Activated naive CD8-positive, alpha-beta T cell treated with anti-CD3 and anti-CD28 coated beads, Interleukin-2, amount 50 U/mL, for 24 hours (primary cell): ENCODE data around the gene SMARCAL1.

Experiments
- ATAC-seq: fragments of 150-1000 bp; cut with Tn5 transposase; one replicate; pipeline ENCODE4 v1.10.0; 2021
- DNase-seq: peaks from one replicate; pipeline ENCODE4 v3.0.0; 2021
- H3K27ac Mint-ChIP-seq: one replicate; pipeline ENCODE4 v1.8.0; 2021; ENCODE audit warnings: mild to moderate bottlenecking, mixed read lengths
- H3K27me3 Mint-ChIP-seq: one replicate; pipeline ENCODE4 v1.8.0; 2021; ENCODE audit warnings: mixed read lengths
- H3K36me3 Mint-ChIP-seq: one replicate; pipeline ENCODE4 v1.8.0; 2021; ENCODE audit warnings: low read depth, mixed read lengths
- H3K4me1 Mint-ChIP-seq: one replicate; pipeline ENCODE4 v1.8.0; 2021; ENCODE audit warnings: mixed read lengths
- H3K4me3 Mint-ChIP-seq: one replicate; pipeline ENCODE4 v1.8.0; 2021; ENCODE audit warnings: mild to moderate bottlenecking, moderate library complexity, mixed read lengths
- H3K9me3 Mint-ChIP-seq: one replicate; pipeline ENCODE4 v1.8.0; 2021; ENCODE audit warnings: mixed read lengths

SMARCAL1 gene

DNA sequence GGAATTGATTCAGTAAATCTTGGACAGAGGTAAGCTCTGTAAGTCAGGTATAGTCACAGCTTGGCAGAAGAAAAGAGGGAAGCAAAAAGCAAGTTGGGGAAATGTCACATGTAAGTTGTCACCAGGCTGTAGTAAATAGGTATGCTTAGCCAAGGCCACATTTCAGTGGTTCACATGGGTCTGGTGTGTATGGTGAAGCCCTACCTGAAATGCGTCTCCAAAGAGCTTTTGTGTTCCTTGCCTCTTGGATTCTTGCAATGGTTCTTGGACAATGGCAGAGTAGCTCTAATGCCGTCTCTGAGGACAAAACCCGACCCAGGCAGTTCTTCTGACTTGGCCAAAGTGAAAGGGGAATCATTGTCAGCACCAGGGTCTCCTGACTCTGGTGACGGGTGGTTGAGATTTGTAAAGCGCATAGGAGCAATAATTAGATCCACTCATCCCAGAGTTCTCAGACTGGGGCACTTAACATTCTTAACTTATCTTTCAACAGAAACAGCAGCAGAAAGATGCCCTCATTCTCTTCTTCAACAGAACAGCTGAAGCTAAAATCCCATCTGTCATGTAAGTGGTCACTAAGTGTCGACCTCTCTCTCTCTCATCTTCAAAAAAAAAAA, 51.9 kb downstream of the SMARCAL1 start:
- H3K36me3 Mint-ChIP-seq: peaks cover 9% of the 10 kb centered on the region

DNA sequence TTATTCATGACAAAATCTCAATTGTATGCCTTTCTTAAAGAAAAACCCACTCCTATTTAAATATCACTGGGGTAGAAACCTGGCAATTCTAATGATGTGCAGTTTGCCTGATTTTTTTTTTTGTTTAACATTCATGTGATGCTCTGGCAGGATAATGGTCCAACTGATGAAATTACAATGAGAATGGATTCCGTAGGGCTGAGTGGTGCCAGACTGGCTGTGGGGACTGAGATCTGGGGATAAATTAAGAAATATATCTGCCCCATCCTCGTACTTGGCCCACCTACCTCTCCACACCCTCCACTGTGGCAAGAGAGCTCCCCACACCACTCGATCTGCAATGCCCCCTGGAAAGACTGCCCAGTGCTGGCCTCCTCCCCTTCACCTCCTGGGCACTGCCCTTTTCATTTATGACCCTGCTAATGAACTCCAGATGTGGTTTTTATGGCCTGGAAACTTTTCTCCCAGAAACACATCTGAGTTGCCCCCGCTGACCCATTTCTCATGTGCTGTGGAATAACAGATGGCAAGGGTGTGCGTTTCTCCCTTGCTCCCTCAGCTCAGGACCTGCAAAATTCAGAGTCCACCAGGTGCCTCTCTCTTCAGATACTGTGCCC, 53.4 kb downstream of the SMARCAL1 start:
- Mint-ChIP-seq H3K9me3 (no peaks in the 10 kb centered on the region), H3K4me1 (no peaks in the 10 kb centered on the region), H3K36me3 (peaks cover 9% of the 10 kb centered on the region), H3K27me3 (no peaks in the 10 kb centered on the region), H3K4me3 (no peak overlapping the region), H3K27ac (no peak overlapping the region)
- ATAC-seq: no peak
- no peak for DNase-seq

More for the DNA sequence above, 51.9 kb downstream of the SMARCAL1 start:
- Mint-ChIP-seq H3K27me3 (no peaks in the 10 kb centered on the region), H3K9me3 (no peaks in the 10 kb centered on the region), H3K27ac (no peak overlapping the region), H3K4me3 (no peak overlapping the region), H3K4me1 (no peaks in the 10 kb centered on the region)
- ATAC-seq (no peak), DNase-seq (no peak)

DNA sequence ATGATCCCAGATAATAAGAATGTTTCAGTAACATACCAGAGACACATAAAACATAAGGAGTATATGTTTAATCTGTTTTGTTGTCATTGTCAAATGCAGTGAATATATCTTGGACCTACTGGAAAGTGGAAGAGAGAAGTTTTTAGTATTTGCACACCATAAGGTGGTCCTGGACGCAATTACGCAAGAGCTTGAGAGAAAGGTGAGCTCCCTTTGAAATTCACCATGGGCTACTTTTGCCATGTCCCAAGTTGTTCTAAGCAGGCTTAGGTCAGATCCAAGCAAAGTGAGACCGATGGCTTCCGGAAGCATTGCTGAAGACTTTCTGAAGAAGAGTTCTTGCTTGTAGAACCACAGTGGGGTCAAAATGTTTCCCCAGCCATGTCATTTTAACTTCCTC, 55.6 kb downstream of the SMARCAL1 start:
- no peak overlapping the region for H3K27ac Mint-ChIP-seq
- DNase-seq (no peak), ATAC-seq (no peak)
- no peaks in the 10 kb centered on the region for H3K9me3 Mint-ChIP-seq
- H3K36me3 Mint-ChIP-seq: peaks cover 11% of the 10 kb centered on the region
- H3K4me1 Mint-ChIP-seq: no peaks in the 10 kb centered on the region
- H3K27me3 Mint-ChIP-seq: no peaks in the 10 kb centered on the region
- H3K4me3 Mint-ChIP-seq: no peak overlapping the region

DNA sequence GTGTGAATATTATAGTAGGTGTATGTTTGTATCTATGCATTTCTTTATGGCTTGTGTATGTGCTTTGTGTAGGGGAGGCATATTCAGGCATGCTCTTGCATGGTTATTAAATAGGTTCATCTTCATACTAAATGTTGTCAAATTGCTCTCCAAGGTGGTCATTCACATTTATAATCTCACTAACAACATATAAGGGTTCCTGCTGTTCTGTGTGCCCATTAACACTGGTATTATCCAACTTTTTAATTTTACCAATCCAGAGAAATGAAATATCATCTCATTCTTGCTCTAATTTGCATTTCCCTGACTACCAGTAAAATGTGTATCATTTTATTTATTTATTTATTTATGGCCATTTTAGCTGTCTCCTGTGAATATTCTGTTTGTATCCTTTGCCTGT, 57.4 kb downstream of the SMARCAL1 start:
- Mint-ChIP-seq H3K27ac (no peak overlapping the region), H3K36me3 (peaks cover 7% of the 10 kb centered on the region), H3K27me3 (no peaks in the 10 kb centered on the region), H3K4me1 (peaks cover 1% of the 10 kb centered on the region), H3K9me3 (no peaks in the 10 kb centered on the region), H3K4me3 (no peak overlapping the region)
- ATAC-seq (no peak), DNase-seq (no peak)

DNA sequence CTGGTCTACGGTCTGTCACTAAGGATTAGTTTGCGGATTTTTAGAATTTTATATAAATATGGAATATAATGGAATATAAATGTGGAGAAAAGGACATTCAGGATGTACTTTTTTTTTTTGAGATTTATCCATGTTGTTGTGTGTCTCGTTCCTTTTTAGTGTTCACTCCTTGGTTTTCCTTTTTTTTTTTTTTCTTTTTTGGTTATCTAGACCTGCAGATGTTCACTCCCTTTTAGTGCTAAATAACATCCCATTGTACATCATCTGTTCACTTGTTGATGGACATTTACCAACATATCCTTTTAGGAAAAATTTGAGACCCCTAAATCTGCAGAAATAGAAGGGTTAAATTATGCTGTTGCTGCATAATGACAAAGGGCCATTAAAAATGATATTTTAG, 60.9 kb downstream of the SMARCAL1 start:
- no peak overlapping the region for H3K4me3 Mint-ChIP-seq
- no peaks in the 10 kb centered on the region for H3K9me3 Mint-ChIP-seq
- peaks cover 27% of the 10 kb centered on the region for H3K4me1 Mint-ChIP-seq
- H3K36me3 Mint-ChIP-seq: peaks cover 17% of the 10 kb centered on the region
- H3K27me3 Mint-ChIP-seq: no peaks in the 10 kb centered on the region
- ATAC-seq (no peak), DNase-seq (no peak)
- no peak overlapping the region for H3K27ac Mint-ChIP-seq

DNA sequence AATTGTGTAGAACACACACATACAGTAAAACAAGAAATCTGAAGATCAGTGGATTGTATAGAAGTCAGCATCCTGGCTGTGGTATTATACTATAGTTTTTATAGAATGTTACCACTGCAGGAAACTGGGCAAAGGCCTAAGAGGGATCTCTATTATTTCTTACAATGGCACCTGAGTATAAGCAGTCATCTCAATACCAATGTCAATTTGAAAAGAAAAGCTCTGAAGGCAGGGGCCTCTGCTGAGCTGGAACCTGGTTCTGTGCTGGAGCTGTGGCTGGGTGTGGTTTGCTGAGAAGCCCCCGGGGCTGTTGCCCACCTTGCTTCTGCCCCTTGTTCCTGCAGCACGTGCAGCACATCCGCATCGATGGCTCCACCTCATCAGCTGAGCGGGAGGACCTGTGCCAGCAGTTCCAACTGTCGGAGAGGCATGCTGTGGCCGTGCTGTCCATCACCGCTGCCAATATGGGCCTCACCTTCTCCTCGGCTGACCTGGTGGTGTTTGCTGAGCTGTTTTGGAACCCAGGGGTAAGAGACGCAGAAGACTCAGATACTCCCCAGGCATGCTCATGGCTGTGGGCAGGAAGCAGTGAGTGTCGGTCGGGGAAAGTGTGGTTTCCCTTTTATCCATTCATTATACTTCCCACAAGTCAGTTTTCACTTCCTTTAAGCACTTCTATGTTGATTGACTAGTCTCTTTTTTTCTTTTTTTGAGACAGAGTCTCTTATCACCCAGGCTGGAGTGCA, 62.8 kb downstream of the SMARCAL1 start:
- peak overlapping the region; percentile 75 for H3K27ac Mint-ChIP-seq
- DNase-seq (peak; percentile 45), ATAC-seq (peak; percentile 83)
- peak overlapping the region; percentile 53 for H3K4me3 Mint-ChIP-seq
- peaks cover 31% of the 10 kb centered on the region for H3K4me1 Mint-ChIP-seq
- no peaks in the 10 kb centered on the region for H3K9me3 Mint-ChIP-seq
- peaks cover 17% of the 10 kb centered on the region for H3K36me3 Mint-ChIP-seq
- no peaks in the 10 kb centered on the region for H3K27me3 Mint-ChIP-seq

DNA sequence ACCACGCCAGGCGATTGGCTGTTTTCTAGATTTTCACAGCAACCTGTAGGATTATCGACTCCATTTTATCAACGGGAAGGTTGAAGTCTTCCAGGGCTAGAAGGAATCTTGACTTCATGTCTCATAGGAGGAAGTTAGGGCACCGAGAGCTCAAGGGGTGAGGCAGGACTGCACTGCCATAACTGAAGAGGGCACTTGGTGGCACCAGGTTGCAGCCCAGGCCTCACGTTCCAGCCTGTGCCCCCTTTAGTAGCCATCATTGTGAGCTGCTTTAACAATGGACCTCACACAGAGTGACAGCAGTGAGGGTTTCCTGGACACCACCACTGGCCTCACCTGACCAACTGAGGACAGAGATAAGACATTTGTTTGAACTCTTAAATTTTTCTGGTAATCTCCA, 63.5 kb downstream of the SMARCAL1 start:
- H3K4me1 Mint-ChIP-seq: peaks cover 31% of the 10 kb centered on the region
- peak overlapping the region; percentile 75 for H3K27ac Mint-ChIP-seq
- no peaks in the 10 kb centered on the region for H3K9me3 Mint-ChIP-seq
- no peaks in the 10 kb centered on the region for H3K27me3 Mint-ChIP-seq
- H3K4me3 Mint-ChIP-seq: peak overlapping the region; percentile 53
- ATAC-seq (no peak), DNase-seq (no peak)
- peaks cover 21% of the 10 kb centered on the region for H3K36me3 Mint-ChIP-seq

DNA sequence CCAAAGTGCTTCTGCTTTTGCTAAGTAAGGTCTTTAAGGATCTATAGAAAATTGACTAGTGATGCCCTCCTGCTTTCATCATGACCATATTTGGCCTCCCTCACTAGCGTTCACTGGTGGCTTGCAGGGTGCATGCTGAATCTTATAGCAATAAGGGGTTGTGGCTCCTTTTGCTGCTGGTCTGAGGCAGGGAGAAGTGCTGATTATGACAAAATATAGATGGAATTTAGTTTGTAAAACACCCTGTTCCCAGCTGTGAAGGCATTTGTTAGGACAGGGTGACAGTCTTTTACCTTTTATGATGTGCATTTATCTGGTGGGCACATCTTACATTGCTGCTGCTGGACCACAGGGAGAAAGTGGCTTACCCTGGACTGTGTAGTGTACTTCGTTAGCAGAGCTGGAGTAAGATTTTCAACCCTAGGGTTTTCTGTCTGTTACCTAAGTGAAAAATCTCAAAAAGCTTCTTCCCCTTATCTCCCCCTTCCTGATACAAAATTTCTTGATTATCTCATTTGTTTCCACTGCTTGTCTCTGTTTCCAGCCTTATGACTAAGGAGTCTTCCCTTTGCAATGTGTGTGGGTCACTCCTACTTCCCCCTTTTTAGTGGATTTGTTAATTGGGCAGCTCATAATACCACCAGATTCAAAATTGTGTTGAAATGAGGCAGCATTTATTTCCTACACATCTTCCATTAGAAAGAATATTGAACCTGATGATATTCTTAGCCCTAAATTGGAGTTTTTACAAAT, 65.2 kb downstream of the SMARCAL1 start:
- DNase-seq (no peak), ATAC-seq (no peak)
- no peaks in the 10 kb centered on the region for H3K27me3 Mint-ChIP-seq
- H3K4me1 Mint-ChIP-seq: peaks cover 31% of the 10 kb centered on the region
- H3K4me3 Mint-ChIP-seq: no peak overlapping the region
- H3K36me3 Mint-ChIP-seq: peaks cover 22% of the 10 kb centered on the region
- H3K27ac Mint-ChIP-seq: peak overlapping the region; percentile 68
- H3K9me3 Mint-ChIP-seq: no peaks in the 10 kb centered on the region

DNA sequence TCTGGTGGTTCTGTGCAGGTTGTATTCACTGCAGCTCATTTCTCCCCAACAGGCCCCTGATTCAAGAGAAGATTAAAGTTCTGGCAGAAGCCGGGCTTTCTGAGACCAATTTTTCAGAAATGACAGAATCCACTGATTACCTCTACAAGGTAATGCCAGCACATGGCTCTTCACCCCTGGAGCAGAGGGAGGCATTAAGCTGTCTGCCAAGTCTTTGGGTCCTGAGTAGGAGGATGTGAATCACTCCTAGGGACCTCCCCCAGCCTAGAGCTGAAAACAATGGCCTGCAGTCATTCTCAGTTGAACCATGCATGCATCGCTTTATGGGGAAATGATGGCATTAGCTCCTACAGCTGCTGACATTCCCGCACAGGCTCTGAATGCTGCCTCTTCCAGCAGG, 65.9 kb downstream of the SMARCAL1 start:
- DNase-seq: peak; percentile 41
- H3K36me3 Mint-ChIP-seq: peaks cover 24% of the 10 kb centered on the region

DNA sequence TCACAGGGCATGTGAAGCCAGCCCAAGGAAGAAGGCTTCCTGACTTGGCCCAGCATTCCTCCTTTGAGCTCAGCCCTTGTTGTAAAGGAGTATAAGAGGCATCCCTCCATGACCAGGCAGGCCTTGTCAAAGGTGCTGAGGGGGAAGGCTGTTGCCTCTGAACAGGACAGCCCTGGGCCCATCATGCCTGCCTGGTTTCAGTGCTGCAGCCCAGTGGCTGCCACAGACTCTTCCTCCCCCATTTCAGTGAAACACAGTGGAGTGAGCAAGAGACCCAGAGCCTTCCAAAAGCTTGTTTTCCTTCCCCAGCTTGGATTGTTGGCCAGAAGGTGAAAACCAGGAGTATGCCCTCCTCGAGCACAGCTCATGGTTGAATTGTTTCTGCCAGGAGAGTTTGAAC, 66.5 kb downstream of the SMARCAL1 start:
- H3K27ac Mint-ChIP-seq: no peak overlapping the region
- H3K36me3 Mint-ChIP-seq: peaks cover 25% of the 10 kb centered on the region
- no peaks in the 10 kb centered on the region for H3K9me3 Mint-ChIP-seq
- H3K4me1 Mint-ChIP-seq: peaks cover 31% of the 10 kb centered on the region
- no peak for ATAC-seq
- no peak overlapping the region for H3K4me3 Mint-ChIP-seq
- H3K27me3 Mint-ChIP-seq: no peaks in the 10 kb centered on the region
- no peak for DNase-seq

More for the DNA sequence above, 65.9 kb downstream of the SMARCAL1 start:
- Mint-ChIP-seq H3K4me1 (peaks cover 31% of the 10 kb centered on the region), H3K27me3 (no peaks in the 10 kb centered on the region), H3K27ac (peak overlapping the region; percentile 68), H3K4me3 (no peak overlapping the region), H3K9me3 (no peaks in the 10 kb centered on the region)
- peak; percentile 94 for ATAC-seq

DNA sequence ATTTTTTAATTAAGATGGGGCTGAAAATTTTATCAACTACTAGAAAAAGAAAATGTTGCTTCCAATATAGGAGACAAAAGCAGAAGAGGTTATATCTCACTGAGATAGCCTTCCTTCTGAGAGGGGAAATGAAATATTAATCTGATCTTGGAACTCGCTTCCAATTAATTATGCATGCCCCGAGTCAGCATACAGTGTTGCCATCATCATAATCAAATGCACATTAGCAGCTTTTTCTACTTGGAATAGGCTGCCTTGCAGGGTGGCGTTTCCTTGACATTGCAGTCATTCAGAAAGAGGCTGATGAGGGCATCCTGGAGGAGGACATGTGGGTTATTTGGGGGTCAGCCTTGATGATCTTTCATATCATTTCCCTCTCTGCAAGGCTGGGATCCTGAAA, 67.9 kb downstream of the SMARCAL1 start:
- no peak for ATAC-seq
- DNase-seq: no peak
- H3K27me3 Mint-ChIP-seq: no peaks in the 10 kb centered on the region
- no peak overlapping the region for H3K27ac Mint-ChIP-seq
- H3K9me3 Mint-ChIP-seq: no peaks in the 10 kb centered on the region
- H3K4me1 Mint-ChIP-seq: peaks cover 24% of the 10 kb centered on the region
- no peak overlapping the region for H3K4me3 Mint-ChIP-seq
- peaks cover 24% of the 10 kb centered on the region for H3K36me3 Mint-ChIP-seq

DNA sequence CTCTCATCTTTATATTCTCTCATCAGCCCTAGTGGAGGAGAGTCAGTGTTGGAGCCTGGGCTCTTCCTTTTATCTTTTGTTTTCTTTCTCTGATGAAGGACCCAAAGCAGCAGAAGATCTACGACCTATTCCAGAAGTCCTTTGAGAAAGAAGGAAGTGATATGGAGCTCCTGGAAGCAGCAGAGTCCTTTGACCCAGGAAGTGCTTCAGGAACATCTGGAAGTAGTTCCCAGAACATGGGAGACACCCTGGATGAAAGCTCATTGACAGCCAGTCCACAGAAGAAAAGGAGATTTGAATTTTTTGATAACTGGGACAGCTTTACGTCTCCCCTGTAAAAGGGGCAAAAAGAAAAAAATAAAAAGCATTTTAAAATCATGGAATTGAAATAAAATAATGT, 70.4 kb downstream of the SMARCAL1 start:
- Mint-ChIP-seq H3K4me3 (no peak overlapping the region), H3K36me3 (peaks cover 12% of the 10 kb centered on the region), H3K4me1 (peaks cover 10% of the 10 kb centered on the region)

DNA sequence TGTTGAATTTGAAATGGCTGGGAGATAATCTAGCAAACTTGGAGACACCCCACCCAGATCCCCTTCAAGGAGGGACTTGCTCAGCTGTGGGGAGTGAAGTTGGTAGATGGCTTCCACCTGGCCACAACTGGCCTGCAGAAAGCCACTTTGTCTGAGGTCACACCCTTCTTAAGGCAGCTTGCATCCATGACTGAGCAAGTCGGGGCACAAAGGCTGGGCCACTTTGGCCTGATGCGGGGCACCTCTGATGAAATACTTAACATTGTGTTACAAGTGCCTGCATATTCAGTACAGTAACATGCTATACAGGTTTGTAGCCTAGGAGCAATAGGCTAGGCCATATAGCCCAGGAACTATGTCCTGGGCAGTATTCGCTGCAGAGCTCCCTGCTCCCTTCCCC, 73.0 kb downstream of the SMARCAL1 start:
- no peak for DNase-seq
- Mint-ChIP-seq H3K27ac (no peak overlapping the region), H3K4me3 (no peak overlapping the region), H3K4me1 (no peaks in the 10 kb centered on the region), H3K9me3 (no peaks in the 10 kb centered on the region), H3K36me3 (peaks cover 10% of the 10 kb centered on the region), H3K27me3 (no peaks in the 10 kb centered on the region)
- ATAC-seq: no peak

More for the DNA sequence above, 70.4 kb downstream of the SMARCAL1 start:
- H3K27me3 Mint-ChIP-seq: no peaks in the 10 kb centered on the region
- H3K27ac Mint-ChIP-seq: no peak overlapping the region
- DNase-seq (no peak), ATAC-seq (no peak)
- H3K9me3 Mint-ChIP-seq: no peaks in the 10 kb centered on the region

DNA sequence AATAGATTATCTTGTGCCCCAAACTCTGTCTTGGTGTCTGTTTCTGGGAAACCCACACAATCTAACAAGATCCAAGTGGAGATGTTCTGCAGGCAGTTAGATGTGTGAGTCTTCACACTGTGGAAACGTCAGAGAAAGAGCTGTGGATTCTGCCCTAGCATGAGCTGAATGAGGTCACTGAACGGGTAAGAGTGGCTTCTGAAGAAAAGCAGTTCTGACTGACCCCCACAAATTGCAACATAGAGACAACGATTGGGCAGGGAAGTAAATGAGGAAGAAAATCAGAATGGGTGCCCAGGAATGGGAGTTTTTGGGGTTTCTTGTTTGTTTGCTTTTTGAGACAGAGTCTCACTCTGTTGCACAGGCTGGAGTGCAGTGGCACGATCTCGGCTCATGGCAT, 73.5 kb downstream of the SMARCAL1 start:
- DNase-seq (no peak), ATAC-seq (no peak)
- no peaks in the 10 kb centered on the region for H3K4me1 Mint-ChIP-seq
- H3K36me3 Mint-ChIP-seq: peaks cover 6% of the 10 kb centered on the region
- no peak overlapping the region for H3K27ac Mint-ChIP-seq
- no peak overlapping the region for H3K4me3 Mint-ChIP-seq
- no peaks in the 10 kb centered on the region for H3K9me3 Mint-ChIP-seq
- H3K27me3 Mint-ChIP-seq: no peaks in the 10 kb centered on the region
